ENCODE measurements around the gene VSTM5.

Gene VSTM5

GRCh38 chr11:93784145-93784934 lies 66.1 kb downstream of the VSTM5 start, which contains the start of gene MED17:
Gene MED17, plus strand, starts transcription at chr11:93784282. Its CDS starts 232 bp downstream, at chr11:93784514.
- H2BK12ac ChIP-seq (ENCODE audit: low read length) = peak within 1 kb of the TSS; percentile 90
- peak within 1 kb of the TSS; percentile 95 for H2AFZ ChIP-seq (ENCODE audit: low read length)
- H3K27ac ChIP-seq (replicated peaks; ENCODE audit: low read length) = peak within 1 kb of the TSS; percentile 95
- peaks cover 4 to 5% of the 10 kb centered on the region in 2 donors for H3K4me1 ChIP-seq (ENCODE audit: control insufficient read depth in 2 of 2, insufficient read depth in 1 of 2, low read depth in 1 of 2, low read length in 2 of 2)
- peak within 1 kb of the TSS; percentile 64 for H3K4me2 ChIP-seq (ENCODE audit: insufficient read depth, low read length, poor library complexity, severe bottlenecking)
- H3K79me1 ChIP-seq (ENCODE audit: low read depth, low read length) = peaks cover 2% of the 10 kb centered on the region
- peak within 1 kb of the TSS; percentile 97 for H2AK5ac ChIP-seq (ENCODE audit: low read depth, low read length)
- H4K91ac ChIP-seq (ENCODE audit: low read depth, low read length, poor library complexity) = peak within 1 kb of the TSS; percentile 100
- peak within 1 kb of the TSS; percentile 99 for H2BK15ac ChIP-seq (ENCODE audit: low read length)
- peak within 1 kb of the TSS; percentile 100 for H3K9ac ChIP-seq (ENCODE audit: low read depth, low read length, poor library complexity)
- H3K9me3 ChIP-seq (replicated peaks in 1 of 2; ENCODE audit: control insufficient read depth in 2 of 2, insufficient read depth in 1 of 2, low read depth in 1 of 2, low read length in 2 of 2) = no peaks in the 10 kb centered on the region
- H3K36me3 ChIP-seq (replicated peaks in 1 of 2; ENCODE audit: control insufficient read depth in 2 of 2, insufficient read depth in 2 of 2, low read length in 2 of 2) = peaks cover 0 to 38% of the 10 kb centered on the region in 2 donors
- no peaks in the 10 kb centered on the region for H3K27me3 ChIP-seq (ENCODE audit: control insufficient read depth in 3 of 3, insufficient read depth in 3 of 3, low read depth in 1 of 3, low read length in 3 of 3)
- peak within 1 kb of the TSS; percentile 99 for H3K4ac ChIP-seq (ENCODE audit: low read length)
- H3K14ac ChIP-seq (ENCODE audit: low read length) = peak within 1 kb of the TSS; percentile 100
- H3K4me3 ChIP-seq (ENCODE audit: low read length in 2 of 2) = peak within 1 kb of the TSS; percentile 95 to 98
- H3K23ac ChIP-seq (ENCODE audit: low read depth, low read length, poor library complexity) = peak within 1 kb of the TSS; percentile 99
- peak within 1 kb of the TSS; percentile 94 for H2BK120ac ChIP-seq (ENCODE audit: low read depth, low read length)
- WGBS, 2 donors (ENCODE audit: extremely low coverage in 2 of 2, insufficient read length in 2 of 2, insufficient replicate concordance in 1 of 2) = no CpG with 5 or more reads among the region's 72 CpGs
- peak within 1 kb of the TSS; percentile 96 for H4K8ac ChIP-seq (ENCODE audit: low read depth, low read length)
- DNase-seq (ENCODE audit: low spot score) = peak; percentile 90
- peak within 1 kb of the TSS; percentile 98 for H2BK5ac ChIP-seq (ENCODE audit: low read length)
- H3K18ac ChIP-seq (ENCODE audit: low read length) = peak within 1 kb of the TSS; percentile 100

DNA sequence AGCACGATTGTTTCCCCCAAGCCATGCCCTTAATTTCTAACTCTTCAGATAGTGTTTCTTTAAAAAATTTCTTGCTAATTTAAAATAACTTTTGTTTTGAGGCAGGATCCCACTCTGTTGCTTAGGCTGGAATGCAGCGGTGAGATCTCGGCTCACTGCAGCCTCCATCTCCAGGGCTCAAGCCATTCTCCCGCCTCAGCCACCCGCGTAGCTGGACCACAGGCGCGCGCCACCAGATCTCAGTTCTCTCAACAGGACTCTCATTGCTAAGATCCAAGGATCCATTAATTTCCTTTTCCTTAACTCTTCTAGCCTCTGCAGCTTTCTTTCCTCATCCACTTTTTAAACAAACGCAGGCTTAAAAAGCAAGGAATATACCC lies 66.7 kb downstream of the VSTM5 start:
- Histone ChIP-seq H3K27me3 (ENCODE audit: control insufficient read depth in 3 of 3, insufficient read depth in 3 of 3, low read depth in 1 of 3, low read length in 3 of 3) (no peaks in the 10 kb centered on the region), H2BK120ac (ENCODE audit: low read depth, low read length) (no peak overlapping the region), H2AFZ (ENCODE audit: low read length) (peak overlapping the region; percentile 95), H3K18ac (ENCODE audit: low read length) (peak overlapping the region; percentile 80), H3K4me3 (ENCODE audit: low read length in 2 of 2) (peak overlapping the region; percentile 80 to 95), H2AK5ac (ENCODE audit: low read depth, low read length) (no peak overlapping the region), H3K23ac (ENCODE audit: low read depth, low read length, poor library complexity) (peak overlapping the region; percentile 99), H3K14ac (ENCODE audit: low read length) (no peak overlapping the region), H2BK12ac (ENCODE audit: low read length) (no peak overlapping the region), H3K4me1 (ENCODE audit: control insufficient read depth in 2 of 2, insufficient read depth in 1 of 2, low read depth in 1 of 2, low read length in 2 of 2) (peaks cover 4 to 5% of the 10 kb centered on the region in 2 donors), H2BK5ac (ENCODE audit: low read length) (no peak overlapping the region), H3K27ac (replicated peaks; ENCODE audit: low read length) (peak overlapping the region; percentile 55), H3K4me2 (ENCODE audit: insufficient read depth, low read length, poor library complexity, severe bottlenecking) (peak overlapping the region; percentile 64), H4K8ac (ENCODE audit: low read depth, low read length) (no peak overlapping the region), H3K4ac (ENCODE audit: low read length) (no peak overlapping the region), H2BK15ac (ENCODE audit: low read length) (no peak overlapping the region), H3K36me3 (replicated peaks in 1 of 2; ENCODE audit: control insufficient read depth in 2 of 2, insufficient read depth in 2 of 2, low read length in 2 of 2) (peaks cover 0 to 32% of the 10 kb centered on the region in 2 donors), H4K91ac (ENCODE audit: low read depth, low read length, poor library complexity) (no peak overlapping the region), H3K79me1 (ENCODE audit: low read depth, low read length) (peaks cover 2% of the 10 kb centered on the region), H3K9me3 (replicated peaks in 1 of 2; ENCODE audit: control insufficient read depth in 2 of 2, insufficient read depth in 1 of 2, low read depth in 1 of 2, low read length in 2 of 2) (no peaks in the 10 kb centered on the region), H3K9ac (ENCODE audit: low read depth, low read length, poor library complexity) (peak overlapping the region; percentile 44)
- DNase-seq (ENCODE audit: low spot score) = no peak
- no CpG with 5 or more reads among the region's 10 CpGs for WGBS, 2 donors (ENCODE audit: extremely low coverage in 2 of 2, insufficient read length in 2 of 2, insufficient replicate concordance in 1 of 2)

GRCh38 chr11:93783362-93783761 lies 67.1 kb downstream of the VSTM5 start:
- Histone ChIP-seq H3K9ac (ENCODE audit: low read depth, low read length, poor library complexity) (no peak overlapping the region), H3K9me3 (replicated peaks in 1 of 2; ENCODE audit: control insufficient read depth in 2 of 2, insufficient read depth in 1 of 2, low read depth in 1 of 2, low read length in 2 of 2) (no peaks in the 10 kb centered on the region), H3K27me3 (ENCODE audit: control insufficient read depth in 3 of 3, insufficient read depth in 3 of 3, low read depth in 1 of 3, low read length in 3 of 3) (no peaks in the 10 kb centered on the region), H2AK5ac (ENCODE audit: low read depth, low read length) (no peak overlapping the region), H2AFZ (ENCODE audit: low read length) (peak overlapping the region; percentile 95), H2BK5ac (ENCODE audit: low read length) (no peak overlapping the region), H2BK15ac (ENCODE audit: low read length) (no peak overlapping the region), H3K4ac (ENCODE audit: low read length) (no peak overlapping the region), H4K8ac (ENCODE audit: low read depth, low read length) (no peak overlapping the region), H3K4me2 (ENCODE audit: insufficient read depth, low read length, poor library complexity, severe bottlenecking) (peak overlapping the region; percentile 64), H3K4me1 (ENCODE audit: control insufficient read depth in 2 of 2, insufficient read depth in 1 of 2, low read depth in 1 of 2, low read length in 2 of 2) (peaks cover 4 to 5% of the 10 kb centered on the region in 2 donors), H3K18ac (ENCODE audit: low read length) (no peak overlapping the region), H3K23ac (ENCODE audit: low read depth, low read length, poor library complexity) (no peak overlapping the region), H2BK12ac (ENCODE audit: low read length) (no peak overlapping the region), H3K36me3 (replicated peaks in 1 of 2; ENCODE audit: control insufficient read depth in 2 of 2, insufficient read depth in 2 of 2, low read length in 2 of 2) (peaks cover 0 to 28% of the 10 kb centered on the region in 2 donors), H3K79me1 (ENCODE audit: low read depth, low read length) (peaks cover 2% of the 10 kb centered on the region), H2BK120ac (ENCODE audit: low read depth, low read length) (no peak overlapping the region), H3K14ac (ENCODE audit: low read length) (no peak overlapping the region), H4K91ac (ENCODE audit: low read depth, low read length, poor library complexity) (no peak overlapping the region), H3K4me3 (ENCODE audit: low read length in 2 of 2) (peak overlapping the region in 1 of 2 donors; percentile 95), H3K27ac (replicated peaks; ENCODE audit: low read length) (no peak overlapping the region)
- DNase-seq (ENCODE audit: low spot score) = no peak
- no CpG with 5 or more reads among the region's 7 CpGs for WGBS, 2 donors (ENCODE audit: extremely low coverage in 2 of 2, insufficient read length in 2 of 2, insufficient replicate concordance in 1 of 2)

DNA sequence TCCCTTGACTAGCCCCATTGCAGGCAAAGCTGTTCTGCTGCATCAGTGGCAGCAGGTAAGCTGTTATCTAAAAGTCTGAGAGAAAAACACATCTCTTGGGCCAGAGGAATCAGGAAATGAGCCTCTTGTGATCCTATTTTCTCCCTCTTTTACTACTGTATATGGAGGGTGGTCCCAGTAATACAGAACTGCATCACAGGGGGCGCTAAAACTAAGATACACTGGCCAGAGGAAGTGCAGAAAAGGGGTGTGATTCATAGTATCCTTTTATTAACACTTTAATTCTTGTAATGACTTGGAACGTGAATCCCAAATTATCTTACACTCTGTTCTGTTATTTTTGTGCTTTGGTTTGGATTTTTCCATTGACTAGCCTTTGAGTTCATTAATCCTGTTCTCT lies 75.1 kb downstream of the VSTM5 start:
- H2BK15ac ChIP-seq (ENCODE audit: low read length) = no peak overlapping the region
- WGBS, 2 donors (ENCODE audit: extremely low coverage in 2 of 2, insufficient read length in 2 of 2, insufficient replicate concordance in 1 of 2) = no CpG with 5 or more reads among the region's 2 CpGs

More for the DNA sequence above, 75.1 kb downstream of the VSTM5 start:
- Histone ChIP-seq H2BK12ac (ENCODE audit: low read length) (no peak overlapping the region), H3K4me1 (ENCODE audit: control insufficient read depth in 2 of 2, insufficient read depth in 1 of 2, low read depth in 1 of 2, low read length in 2 of 2) (peaks cover 0 to 2% of the 10 kb centered on the region in 2 donors), H2AFZ (ENCODE audit: low read length) (no peak overlapping the region), H3K27me3 (ENCODE audit: control insufficient read depth in 3 of 3, insufficient read depth in 3 of 3, low read depth in 1 of 3, low read length in 3 of 3) (no peaks in the 10 kb centered on the region), H2BK5ac (ENCODE audit: low read length) (no peak overlapping the region), H3K4ac (ENCODE audit: low read length) (no peak overlapping the region), H4K8ac (ENCODE audit: low read depth, low read length) (no peak overlapping the region), H3K9ac (ENCODE audit: low read depth, low read length, poor library complexity) (no peak overlapping the region), H3K23ac (ENCODE audit: low read depth, low read length, poor library complexity) (no peak overlapping the region), H2AK5ac (ENCODE audit: low read depth, low read length) (no peak overlapping the region), H3K4me2 (ENCODE audit: insufficient read depth, low read length, poor library complexity, severe bottlenecking) (no peak overlapping the region), H3K9me3 (replicated peaks in 1 of 2; ENCODE audit: control insufficient read depth in 2 of 2, insufficient read depth in 1 of 2, low read depth in 1 of 2, low read length in 2 of 2) (no peaks in the 10 kb centered on the region), H3K79me1 (ENCODE audit: low read depth, low read length) (peaks cover 4% of the 10 kb centered on the region), H2BK120ac (ENCODE audit: low read depth, low read length) (no peak overlapping the region), H3K18ac (ENCODE audit: low read length) (no peak overlapping the region), H4K91ac (ENCODE audit: low read depth, low read length, poor library complexity) (no peak overlapping the region), H3K14ac (ENCODE audit: low read length) (no peak overlapping the region), H3K4me3 (ENCODE audit: low read length in 2 of 2) (no peak overlapping the region), H3K36me3 (replicated peaks in 1 of 2; ENCODE audit: control insufficient read depth in 2 of 2, insufficient read depth in 2 of 2, low read length in 2 of 2) (peaks cover 0 to 2% of the 10 kb centered on the region in 2 donors), H3K27ac (replicated peaks; ENCODE audit: low read length) (no peak overlapping the region)
- DNase-seq (ENCODE audit: low spot score) = no peak
